Effector CD8-positive, alpha-beta T cell (primary cell): ENCODE data around the gene CD151.

Experiments used
- DNase-seq: peaks from one replicate; lab custom pipeline; 2025; lab: John Stamatoyannopoulos, UW

Gene CD151

GRCh38 chr11:829176-829846 is 3.4 kb upstream of the CD151 start:
- no peak for DNase-seq

GRCh38 chr11:829847-830294 is 2.9 kb upstream of the CD151 start:
- DNase-seq: no peak

- peak; percentile 55 for DNase-seq
These were observed 2.2 kb upstream of the CD151 start for GRCh38 chr11:830295-831117.

- no peak for DNase-seq
These were observed 1.5 kb upstream of the CD151 start for GRCh38 chr11:831118-831864.

- no peak for DNase-seq
These were observed 707 bp upstream of the CD151 start for GRCh38 chr11:831961-832528.

GRCh38 chr11:833114-833791 is 501 bp downstream of the CD151 start:
- no peak for DNase-seq

GRCh38 chr11:833849-834311 is 1.1 kb downstream of the CD151 start:
- no peak for DNase-seq

- no peak for DNase-seq
These were observed 1.9 kb downstream of the CD151 start for GRCh38 chr11:834371-835316.

GRCh38 chr11:836274-836673 is 3.5 kb downstream of the CD151 start:
- DNase-seq: no peak

GRCh38 chr11:836700-837099 is 3.9 kb downstream of the CD151 start:
- no peak for DNase-seq

- no peak for DNase-seq
These were observed 4.6 kb downstream of the CD151 start for GRCh38 chr11:837189-837989.

GRCh38 chr11:837990-838307 is 5.2 kb downstream of the CD151 start:
- no peak for DNase-seq

- DNase-seq: no peak
These were observed 5.9 kb downstream of the CD151 start for GRCh38 chr11:838441-839279.

GRCh38 chr11:839280-839623 is 6.5 kb downstream of the CD151 start:
- DNase-seq: no peak

- no peak for DNase-seq
These were observed 7.3 kb downstream of the CD151 start for GRCh38 chr11:839875-840617.

GRCh38 chr11:841981-842369 is 9.2 kb downstream of the CD151 start:
- no peak for DNase-seq

GRCh38 chr11:842370-843002 is 9.7 kb downstream of the CD151 start, which contains the start of the genes POLR2L and TSPAN4:
Gene POLR2L (minus strand): TSS chr11:842529. CDS start chr11:842508, 21 bp downstream.
Gene TSPAN4 (plus strand): TSS chr11:842852. CDS start chr11:850305, 7,453 bp downstream.
- peak; percentile 76 for DNase-seq
